Cardiac septum (tissue), 1 donor: ENCODE data around the gene NEGR1. TPM values are rescaled to one million over a fixed set of nuclear protein-coding genes. Genes with fewer than 3 reads are reported as not detected.
A peak's percentile ranks its signal among the peaks of the same experiment; 100 is the strongest.

Source experiments
- DNase-seq: peaks from one replicate; pipeline ENCODE4 v3.0.0-alpha.2; 2020; ENCODE audit warnings: low spot score
- intact Hi-C: fragments of 100-400 bp; cut with DNase I; formaldehyde crosslinking; loops from one replicate; pipeline ENCODE4 v1.14.0; 2022
- long read RNA-seq: library from polyadenylated mRNA; unstranded; transcript quantifications from one replicate; pipeline ENCODE4 v2.0.0, GENCODE V29; 2021
- total RNA-seq: library from RNA; stranded (reverse); fragmentation: NEBNext Ultra II Directional; extraction: Animal tissue kit (Norgen Biotek cat#: 25700); gene quantifications from one replicate; pipeline ENCODE4 v1.2.1, GENCODE V29; 2021
- donor health status: DM: no; HTN: no; CAD: no.

The NEGR1 gene
- 5.2 TPM for total RNA-seq
- long read RNA-seq, partial matches to known transcripts: 0 of 4 reads
- long read RNA-seq, other reads (novel, unspliced or antisense): 4 of 4 reads

DNA sequence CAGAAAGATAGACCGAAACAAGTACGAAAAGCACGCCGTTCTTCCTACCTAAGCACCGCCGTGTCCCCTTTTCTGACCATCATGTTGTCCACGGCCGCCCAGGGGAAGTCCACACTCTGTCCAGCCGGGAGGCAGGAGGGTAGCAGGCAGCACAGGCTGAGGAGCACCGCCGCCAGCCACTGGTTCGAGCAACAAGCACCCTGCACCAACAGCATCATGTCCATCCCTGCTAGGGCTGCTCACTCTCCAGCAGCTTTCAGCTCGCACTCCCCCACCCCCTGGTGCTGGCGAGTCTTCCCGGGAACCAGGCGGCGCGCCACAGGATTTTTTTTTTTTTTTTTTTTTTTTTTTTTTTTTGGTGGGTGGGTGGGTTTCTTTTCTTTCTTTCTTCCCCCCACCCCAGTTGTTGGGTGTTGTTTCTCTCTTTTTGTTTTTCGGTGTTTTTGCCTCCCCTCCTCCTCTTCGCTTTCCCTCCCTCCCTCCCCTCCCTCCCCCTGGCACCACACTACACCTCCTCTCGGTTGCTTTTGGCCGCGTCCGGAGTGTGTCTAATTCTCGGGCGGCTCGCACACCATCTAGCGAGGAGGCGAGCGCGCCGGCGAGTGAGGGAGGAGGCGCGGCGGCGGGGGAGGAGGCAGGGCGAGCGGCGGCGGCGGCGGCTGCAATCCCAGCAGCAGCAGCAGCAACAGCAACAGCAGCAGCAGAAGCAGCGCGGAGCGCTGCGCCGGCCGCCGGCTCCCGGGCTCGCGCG, at the start of gene NEGR1:
Gene NEGR1, minus strand, starts transcription at position 269 of the 751 bp plus-strand sequence.
- DNase-seq: peak; percentile 90
- intact Hi-C loops: no loop called here

DNA sequence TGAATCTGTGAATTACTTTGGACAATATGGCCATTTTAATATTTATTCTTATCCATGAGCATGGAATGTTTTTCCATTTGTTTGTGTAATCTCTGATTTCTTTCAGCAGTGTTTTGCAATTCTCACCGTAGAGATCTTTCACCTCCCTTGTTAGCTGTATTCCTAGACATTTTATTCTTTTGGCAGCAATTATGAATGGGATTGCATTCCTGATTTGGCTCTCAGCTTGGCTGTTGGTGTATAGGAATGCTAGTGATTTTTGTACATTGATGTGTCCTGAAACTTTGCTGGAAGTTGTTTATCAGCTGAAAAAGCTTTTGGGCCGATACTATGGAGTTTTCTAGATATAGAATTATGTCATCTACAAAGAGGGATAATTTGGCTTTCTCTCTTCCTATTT, 44.2 kb upstream of the NEGR1 start:
- intact Hi-C loops: no loop called here
- no peak for DNase-seq

DNA sequence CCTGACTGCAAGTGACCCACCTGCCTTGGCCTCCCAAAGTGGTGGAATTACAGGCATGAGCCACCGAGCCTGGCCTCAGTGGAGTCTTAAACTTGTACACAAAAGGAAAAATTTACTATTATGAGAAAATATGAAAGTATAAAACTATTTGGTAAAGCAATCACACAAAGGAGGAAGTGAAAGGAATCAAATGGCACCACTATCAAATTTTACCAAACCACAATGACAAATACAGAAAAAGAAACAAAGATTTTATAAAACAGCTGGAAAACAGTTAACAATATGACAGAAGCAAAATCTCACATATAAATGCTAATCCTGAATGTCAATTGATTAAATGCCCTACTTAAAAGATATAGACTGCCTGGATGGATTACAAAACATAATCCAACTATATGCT, 42.1 kb upstream of the NEGR1 start:
- DNase-seq: no peak
- intact Hi-C loops: no loop called here

DNA sequence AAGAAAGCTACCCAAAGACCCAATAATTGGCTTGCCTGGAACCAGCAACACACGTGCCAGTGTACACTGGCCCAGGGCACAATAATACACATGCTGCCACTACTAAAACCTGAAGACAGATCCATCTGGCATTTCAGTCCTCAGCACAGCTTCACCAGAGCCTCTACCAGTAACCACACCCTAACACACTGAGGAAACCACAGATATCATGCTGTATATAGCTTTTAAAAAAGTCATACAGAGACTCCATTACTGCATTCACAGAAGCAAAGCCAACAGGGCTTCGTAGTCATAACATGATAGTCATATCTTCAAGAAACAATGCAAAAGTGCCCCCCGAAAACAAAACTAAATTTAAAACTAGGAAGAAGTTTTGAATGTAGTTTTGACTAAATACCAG, 40.6 kb upstream of the NEGR1 start:
- intact Hi-C loops: no loop called here
- no peak for DNase-seq

DNA sequence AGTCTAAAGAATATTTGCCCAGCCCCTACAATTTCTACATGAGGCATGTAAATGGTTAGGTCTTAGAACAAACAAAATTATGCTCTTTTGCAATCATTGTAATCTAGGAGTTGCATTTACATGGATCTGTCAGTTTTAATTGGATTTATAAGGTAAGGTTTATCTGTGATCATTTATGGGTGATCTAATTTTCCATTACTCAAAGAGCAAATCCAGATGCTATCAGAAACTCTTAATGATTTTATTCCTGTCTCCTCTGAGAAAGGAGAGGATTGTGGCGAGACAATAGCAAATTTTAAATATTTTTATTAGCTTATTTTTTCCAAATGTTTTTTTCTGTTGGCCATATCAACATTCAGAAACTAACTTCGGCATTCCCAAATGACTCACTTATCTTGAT, 14.2 kb upstream of the NEGR1 start:
- no peak for DNase-seq
- intact Hi-C loops: no loop called here

DNA sequence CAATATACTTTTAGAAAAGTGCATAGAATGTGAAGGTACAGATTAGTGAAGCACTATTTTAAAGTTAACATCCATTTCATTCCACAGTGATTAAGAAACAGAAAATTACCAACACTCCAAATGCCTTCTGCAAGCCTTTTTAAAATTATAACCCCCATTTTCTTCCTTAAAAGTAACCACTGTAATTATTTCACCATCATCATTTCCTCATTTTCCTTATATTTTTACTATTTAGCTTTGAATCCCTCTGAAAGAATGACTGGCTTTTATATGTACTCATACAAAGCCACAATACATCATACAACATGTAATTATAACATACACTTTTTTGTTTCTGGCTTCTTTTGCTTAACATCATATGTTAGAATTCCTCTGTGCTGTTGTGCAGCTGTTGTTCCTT, 6.5 kb upstream of the NEGR1 start:
- no peak for DNase-seq
- intact Hi-C loops: no loop called here

DNA sequence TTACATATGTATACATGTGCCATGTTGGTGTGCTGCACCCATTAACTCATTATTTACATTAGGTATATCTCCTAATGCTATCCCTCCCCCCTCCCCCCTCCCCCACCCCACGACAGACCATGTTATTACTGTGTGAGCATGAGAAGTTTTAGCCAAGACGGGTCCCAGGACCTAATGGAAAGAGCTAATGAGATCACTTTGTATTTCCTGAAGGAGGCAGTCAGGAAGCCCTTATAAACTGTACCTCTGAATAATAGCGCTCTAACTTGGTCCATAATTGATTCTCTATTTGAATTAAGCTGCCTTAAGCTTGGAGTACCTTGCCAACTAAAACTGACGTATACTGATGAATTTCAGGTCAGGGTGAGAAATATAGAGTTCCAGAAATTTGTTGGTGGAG, 4.1 kb upstream of the NEGR1 start:
- no peak for DNase-seq
- intact Hi-C loops: no loop called here

DNA sequence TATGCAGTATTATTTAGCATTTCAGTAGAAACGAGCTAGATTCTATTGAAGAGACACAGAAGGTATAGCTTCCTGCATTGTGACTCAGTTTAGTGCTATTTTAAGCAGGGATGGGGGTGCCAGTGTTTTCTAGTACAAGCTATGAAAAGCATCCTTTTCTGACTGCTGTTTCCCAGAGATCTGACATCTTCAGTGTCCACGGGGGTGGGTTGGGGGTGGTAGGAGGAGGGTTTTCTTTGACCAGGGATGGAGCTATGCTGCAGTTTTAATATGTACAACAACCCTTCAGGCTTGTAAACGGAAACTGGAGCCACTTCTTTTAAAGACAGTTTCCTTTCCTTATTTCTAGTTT, 2.7 kb upstream of the NEGR1 start:
- intact Hi-C loops: no loop called here

DNA sequence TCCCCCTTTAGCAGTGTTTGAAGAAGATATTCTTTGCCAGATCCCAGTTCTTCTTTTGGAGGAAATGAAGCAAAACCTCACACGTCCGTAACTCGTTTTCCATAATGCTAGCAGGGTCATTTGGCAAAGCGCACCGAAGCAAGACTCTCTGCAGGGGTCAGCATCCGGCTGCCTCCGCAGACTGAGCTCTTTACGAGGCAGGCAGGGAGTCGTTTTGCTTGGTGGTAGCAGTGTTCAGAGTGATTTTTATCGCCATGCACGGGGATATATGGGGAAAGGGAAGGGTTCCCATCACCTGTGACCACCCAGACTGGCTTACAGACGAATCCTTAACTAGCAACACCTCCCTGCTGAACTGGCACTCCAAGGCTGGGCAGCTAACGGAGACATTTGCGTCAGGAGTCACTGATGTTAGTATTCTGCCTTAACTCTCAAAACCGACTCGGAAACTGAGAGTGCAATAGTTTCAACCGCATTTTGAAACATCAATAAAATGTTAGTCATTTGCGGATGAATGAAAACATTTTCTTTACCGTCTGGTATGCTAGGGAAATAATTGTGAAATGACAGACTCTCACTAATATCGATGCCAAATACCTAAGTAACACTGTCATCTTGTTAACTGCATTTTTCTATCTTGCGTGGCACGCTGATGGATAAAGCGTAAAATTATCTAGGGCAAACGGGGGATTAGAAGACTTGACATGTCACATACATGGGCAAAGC, 2.2 kb upstream of the NEGR1 start:
- DNase-seq: no peak
- intact Hi-C loops: no loop called here

More for the DNA sequence above, 2.7 kb upstream of the NEGR1 start:
- no peak for DNase-seq

DNA sequence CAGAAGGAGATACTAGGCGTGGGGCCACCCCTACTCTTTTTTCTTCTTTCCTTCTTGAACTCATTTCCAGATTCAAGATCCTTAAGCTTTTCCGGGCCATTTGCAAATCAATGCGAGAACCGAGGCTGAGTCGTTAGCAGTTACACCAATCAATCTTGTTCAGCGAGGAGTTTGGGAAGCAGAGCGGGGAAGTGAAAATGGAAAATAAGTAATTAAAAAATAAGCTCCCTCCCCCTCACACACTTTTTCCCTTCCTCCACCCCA, 1.7 kb upstream of the NEGR1 start:
- intact Hi-C loops: no loop called here
- DNase-seq: no peak

DNA sequence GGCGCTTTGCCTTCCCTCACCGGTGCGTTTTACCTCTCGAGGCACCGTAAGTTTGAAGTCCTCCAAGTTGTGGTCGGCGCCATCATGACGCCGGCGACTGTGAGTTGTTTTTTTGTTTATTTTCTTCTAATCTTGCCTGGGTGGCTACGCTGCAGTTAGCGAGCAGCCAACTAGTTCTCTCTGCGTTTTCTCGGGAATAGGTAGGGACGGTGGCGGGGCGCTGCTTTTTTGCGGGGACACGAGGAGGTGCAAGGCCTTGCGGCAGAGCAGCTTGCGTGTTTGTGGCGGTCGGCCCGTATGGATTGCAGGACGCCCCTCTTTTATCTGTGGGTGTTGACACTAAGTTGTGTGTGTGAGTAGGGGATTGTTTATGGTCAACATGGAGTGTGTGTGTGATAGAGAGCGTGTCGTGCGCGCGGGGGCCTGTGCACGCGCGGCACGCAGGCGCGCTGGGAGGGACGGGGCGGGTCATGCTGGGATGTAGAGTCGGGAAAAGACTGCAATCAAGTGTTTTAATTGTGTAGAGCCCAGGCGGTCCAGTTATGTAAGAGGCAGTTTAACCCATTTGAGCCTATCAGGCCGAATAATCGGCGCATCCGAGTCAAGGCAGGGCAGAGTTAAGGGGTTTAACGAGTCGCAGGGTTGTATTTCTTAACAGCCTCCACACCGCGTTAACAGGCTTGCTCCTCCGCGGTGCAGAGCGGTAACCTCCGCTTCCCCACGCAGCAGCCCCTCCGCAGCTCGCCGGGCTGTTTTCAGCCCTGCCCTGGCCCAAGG, 1.2 kb upstream of the NEGR1 start:
- intact Hi-C loops: no loop called here
- DNase-seq: peak; percentile 89

DNA sequence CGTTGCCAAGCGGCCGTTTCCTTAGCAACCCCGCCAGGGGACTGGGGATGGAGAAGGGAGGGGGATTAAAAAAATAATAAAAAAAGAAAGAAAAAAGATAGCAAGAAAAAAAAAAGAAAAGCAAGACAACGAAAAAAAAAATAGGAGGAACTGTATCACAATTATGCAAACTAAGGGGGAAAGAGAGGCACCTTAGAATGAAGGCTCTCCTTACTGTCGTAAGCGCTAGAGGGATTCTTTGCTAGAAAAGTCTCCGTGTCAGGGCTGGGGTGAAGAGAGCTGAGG, 625 bp upstream of the NEGR1 start:
- no peak for DNase-seq
- intact Hi-C loops: no loop called here

DNA sequence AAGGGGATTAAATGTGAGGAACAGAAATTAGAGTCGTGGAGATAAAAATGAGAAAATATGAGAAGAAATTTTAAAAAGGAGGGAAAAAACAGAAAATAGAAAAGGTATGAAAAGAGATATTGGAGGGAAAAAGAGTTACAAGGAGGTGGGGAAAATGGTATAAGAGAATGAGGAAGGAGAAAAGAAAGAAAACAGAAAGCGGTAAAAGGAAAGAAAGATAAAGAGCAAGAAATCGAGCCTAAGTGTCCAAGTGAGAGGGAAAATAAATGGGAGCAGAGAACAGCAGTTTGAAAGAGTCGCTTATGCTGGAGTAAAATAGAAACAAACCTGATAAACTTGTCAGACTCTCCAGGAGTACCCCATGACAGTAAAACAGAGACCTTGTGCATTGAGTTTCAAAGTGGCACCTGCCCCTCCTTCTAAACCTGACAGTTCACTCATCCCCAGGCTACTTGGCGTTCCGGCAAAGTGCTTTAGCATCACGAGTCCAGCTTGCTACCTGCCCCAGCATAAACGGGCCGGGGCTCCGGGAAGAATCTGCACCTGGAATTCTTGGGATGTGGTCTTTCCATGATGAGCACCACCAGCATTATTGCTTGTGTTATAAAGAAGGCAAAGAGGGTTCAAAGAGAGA, 585 bp downstream of the NEGR1 start:
- no peak for DNase-seq
- intact Hi-C loops: no loop called here

DNA sequence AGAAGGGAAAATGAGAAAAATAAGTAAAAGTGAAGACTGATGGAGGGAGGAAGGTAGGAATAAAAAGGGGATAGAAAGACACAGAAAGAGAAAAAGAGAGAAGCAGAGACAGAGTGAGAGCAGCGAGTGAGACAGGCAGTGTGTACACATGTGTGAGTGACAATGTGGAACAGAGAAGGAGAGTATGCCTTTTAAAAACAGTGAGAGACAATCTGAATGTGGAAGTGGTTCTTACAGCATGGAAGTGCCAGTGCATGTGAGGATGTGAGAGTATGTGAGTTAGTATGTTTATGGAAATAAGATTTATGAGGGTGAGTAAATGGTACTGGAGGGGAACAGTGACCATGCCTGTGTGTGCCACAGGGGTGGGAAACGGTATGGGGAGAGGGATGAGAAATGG, 1.2 kb downstream of the NEGR1 start:
- intact Hi-C loops: no loop called here
- no peak for DNase-seq

DNA sequence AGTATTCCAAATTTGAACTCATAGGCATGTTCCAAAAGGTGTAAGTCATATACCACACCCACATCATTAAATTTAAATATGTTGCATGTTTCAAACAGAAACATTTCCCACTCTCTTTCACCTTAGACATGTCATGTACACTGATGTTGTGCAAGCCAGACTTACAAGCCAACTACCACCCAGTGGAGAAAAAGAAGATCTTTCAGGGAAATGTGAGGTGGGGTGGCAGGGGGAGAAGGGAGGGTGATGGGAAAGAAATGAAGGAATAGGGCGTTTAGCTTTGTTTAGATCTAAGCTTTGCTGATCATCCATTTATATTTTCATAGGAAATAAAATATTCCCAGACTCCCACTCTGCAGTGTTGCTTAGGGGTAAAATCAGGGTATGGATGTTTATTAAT, 1.6 kb downstream of the NEGR1 start:
- intact Hi-C loops: no loop called here
- no peak for DNase-seq

DNA sequence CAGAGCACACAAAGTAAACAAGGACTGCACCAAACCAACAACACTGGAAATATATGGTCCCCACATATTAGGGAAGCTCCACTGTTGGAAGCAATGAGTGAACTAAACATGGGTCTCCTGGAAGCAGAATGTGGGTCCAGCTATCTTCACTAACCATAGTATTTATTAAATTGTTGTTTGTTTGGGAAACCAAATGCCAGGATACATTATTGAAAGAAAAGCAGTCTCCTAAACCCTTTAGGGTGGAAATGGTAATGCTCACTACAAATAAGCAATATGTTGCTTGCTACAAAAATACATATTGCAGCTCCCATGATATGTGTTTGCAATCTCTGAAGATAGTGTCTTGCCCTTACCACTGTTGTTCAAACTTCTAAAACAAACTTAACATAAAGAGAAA, 2.2 kb downstream of the NEGR1 start:
- intact Hi-C loops: no loop called here
- no peak for DNase-seq

DNA sequence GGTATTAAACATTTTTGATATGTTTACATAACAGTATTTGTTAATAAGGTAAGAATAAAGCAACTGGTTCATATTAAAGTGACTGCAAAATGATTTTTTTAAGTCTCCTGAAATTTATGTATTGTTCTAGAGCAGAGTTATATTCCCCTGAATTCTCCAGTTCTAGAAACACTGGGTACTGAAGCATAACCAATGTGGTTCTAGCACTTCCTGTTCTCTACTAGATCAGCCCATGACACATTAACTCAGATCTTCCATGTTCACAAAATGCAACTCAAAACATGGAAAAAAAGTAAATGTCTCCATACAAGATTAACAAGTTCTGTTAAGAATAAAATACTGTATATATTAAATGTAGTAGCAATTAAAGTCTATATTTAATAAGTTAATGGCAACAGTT, 3.9 kb downstream of the NEGR1 start:
- intact Hi-C loops: no loop called here
- DNase-seq: no peak

DNA sequence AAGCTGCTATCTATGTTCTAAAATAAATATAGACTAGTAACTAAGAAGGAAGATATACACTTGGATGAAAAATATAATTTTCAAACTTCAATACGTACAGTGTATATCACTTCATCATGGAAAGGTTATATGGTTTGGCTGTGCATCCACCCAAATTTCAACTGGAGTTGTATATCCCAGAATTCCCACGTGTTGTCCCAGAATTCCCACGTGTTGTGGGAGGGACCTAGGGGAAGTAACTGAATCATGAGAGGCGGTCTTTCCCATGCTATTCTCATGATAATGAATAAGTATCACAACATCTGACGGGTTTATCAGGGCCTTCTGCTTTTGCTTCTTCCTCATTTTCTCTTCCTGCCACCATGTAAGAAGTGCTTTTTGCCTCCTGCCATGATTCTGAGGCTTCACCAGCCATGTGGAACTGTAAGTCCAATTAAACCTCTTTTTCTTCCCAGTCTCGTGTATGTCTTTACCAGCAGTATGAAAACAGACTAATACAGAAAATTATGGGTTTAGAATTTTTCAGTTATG, 10.7 kb downstream of the NEGR1 start:
- intact Hi-C loops: no loop called here
- DNase-seq: no peak

DNA sequence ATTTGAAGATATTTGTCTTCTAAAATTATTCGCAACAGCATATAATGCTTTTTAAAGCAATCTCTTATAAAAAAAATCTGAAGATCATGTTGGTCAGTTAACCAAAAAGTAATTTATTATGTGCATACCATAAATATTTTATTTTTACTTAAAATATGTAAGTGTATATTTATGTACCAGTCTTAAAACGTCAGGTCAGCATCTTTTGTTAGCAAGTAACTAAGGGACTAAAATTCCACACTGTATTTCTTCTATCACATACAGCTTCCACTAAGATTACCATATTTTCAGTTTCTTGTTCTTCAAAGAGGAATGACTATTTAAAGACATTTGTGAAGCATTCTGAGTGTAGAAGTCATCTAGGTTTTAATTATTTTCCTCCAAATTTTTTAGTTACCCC, 19.6 kb downstream of the NEGR1 start:
- no peak for DNase-seq

DNA sequence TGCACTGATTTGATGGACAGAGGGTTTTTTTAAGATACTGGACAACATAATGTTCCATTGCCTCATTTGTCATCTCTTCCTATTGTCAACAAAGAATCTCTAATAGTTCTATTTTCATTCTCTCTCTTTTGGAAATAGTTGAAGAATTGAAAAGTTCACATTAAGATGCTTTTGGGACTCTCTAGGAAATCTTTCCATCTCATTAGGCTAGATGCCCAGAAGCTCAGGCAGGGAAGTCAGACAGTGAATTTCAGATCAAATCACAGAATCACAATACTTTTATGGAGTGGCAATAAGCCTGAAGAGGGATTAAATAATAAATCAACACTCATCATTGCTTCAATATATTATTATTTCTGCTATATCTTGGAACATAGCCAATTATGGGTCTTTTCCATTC, 29.2 kb downstream of the NEGR1 start:
- no peak for DNase-seq
- intact Hi-C loops: no loop called here

More for the DNA sequence above, 19.6 kb downstream of the NEGR1 start:
- intact Hi-C loops: no loop called here
